Stomach smooth muscle (tissue), 2 donors: ENCODE measurements around the gene NDUFA9.

ENCODE experiments used
- H3K27ac ChIP-seq: one replicate; pipeline ENCODE4 v1.7.0; 2013; ENCODE audit warnings: mild to moderate bottlenecking, low read length, inconsistent platforms
- H3K27me3 ChIP-seq, 2 donors: one replicate each; pipeline ENCODE4 v1.7.0; 2013; ENCODE audit warnings: low read length in 2 of 2; ENCODE audit not compliant: insufficient read depth in 2 of 2, control insufficient read depth in 1 of 2
- H3K36me3 ChIP-seq, 2 donors: one replicate each; pipeline ENCODE4 v1.7.0; 2013; ENCODE audit warnings: low read length in 2 of 2; ENCODE audit not compliant: control insufficient read depth in 2 of 2, insufficient read depth in 2 of 2
- H3K4me1 ChIP-seq: one replicate; pipeline ENCODE4 v1.7.0; 2013; ENCODE audit warnings: low read length; ENCODE audit not compliant: control insufficient read depth, insufficient read depth
- H3K4me3 ChIP-seq, 2 donors: one replicate each; pipeline ENCODE4 v1.7.0; 2013; ENCODE audit warnings: low read length in 2 of 2
- H3K9ac ChIP-seq, 2 donors: one replicate each; pipeline ENCODE4 v1.7.0; 2013; ENCODE audit warnings: low read length in 2 of 2, mild to moderate bottlenecking in 1 of 2
- H3K9me3 ChIP-seq, 2 donors: one replicate each; pipeline ENCODE4 v1.7.0; 2013; ENCODE audit warnings: low read length in 2 of 2; ENCODE audit not compliant: control insufficient read depth in 2 of 2
- donor health status: healthy.
- donor health status: Pancreatic carcinoma.

NDUFA9 gene

GRCh38 chr12:4648501-4649357, at the start of gene NDUFA9, which contains the start of gene AKAP3:
TSS of gene NDUFA9 (plus strand) at chr12:4649114. CDS start at chr12:4649127, 13 bp downstream.
TSS of gene AKAP3 (minus strand) at chr12:4649051. CDS start at chr12:4638196, 10,855 bp downstream.
- Histone ChIP-seq H3K4me1 (peaks cover 13% of the 10 kb centered on the region), H3K27ac (peak within 1 kb of the TSS; percentile 87), H3K4me3 (peak within 1 kb of the TSS; percentile 96 to 99), H3K36me3 (peaks cover 0 to 3% of the 10 kb centered on the region in 2 donors), H3K27me3 (no peaks in the 10 kb centered on the region), H3K9me3 (no peaks in the 10 kb centered on the region), H3K9ac (peak within 1 kb of the TSS; percentile 96)

- Histone ChIP-seq H3K9me3 (no peaks in the 10 kb centered on the region), H3K27me3 (no peaks in the 10 kb centered on the region), H3K36me3 (peaks cover 0 to 2% of the 10 kb centered on the region in 2 donors), H3K27ac (no peak overlapping the region), H3K4me1 (peaks cover 2% of the 10 kb centered on the region), H3K9ac (no peak overlapping the region), H3K4me3 (no peak overlapping the region)
Measured at GRCh38 chr12:4603421-4603820, 45.5 kb upstream of the NDUFA9 start.

GRCh38 chr12:4603946-4604345, 45.0 kb upstream of the NDUFA9 start:
- Histone ChIP-seq H3K27ac (no peak overlapping the region), H3K36me3 (peaks cover 0 to 2% of the 10 kb centered on the region in 2 donors), H3K27me3 (no peaks in the 10 kb centered on the region), H3K9me3 (no peaks in the 10 kb centered on the region), H3K4me3 (no peak overlapping the region), H3K9ac (no peak overlapping the region), H3K4me1 (peaks cover 2% of the 10 kb centered on the region)

GRCh38 chr12:4604684-4605193, 44.2 kb upstream of the NDUFA9 start:
- H3K9ac ChIP-seq, result peak overlapping the region; percentile 90 to 93
- H3K9me3 ChIP-seq, result no peaks in the 10 kb centered on the region
- no peaks in the 10 kb centered on the region for H3K27me3 ChIP-seq
- H3K27ac ChIP-seq, result peak overlapping the region; percentile 66
- H3K36me3 ChIP-seq, result peaks cover 0 to 2% of the 10 kb centered on the region in 2 donors
- H3K4me1 ChIP-seq, result peaks cover 2% of the 10 kb centered on the region
- H3K4me3 ChIP-seq, result peak overlapping the region; percentile 92 to 99

- no peak overlapping the region for H3K27ac ChIP-seq
- no peaks in the 10 kb centered on the region for H3K9me3 ChIP-seq
- H3K27me3 ChIP-seq, result no peaks in the 10 kb centered on the region
- no peak overlapping the region for H3K9ac ChIP-seq
- H3K4me3 ChIP-seq, result no peak overlapping the region
- peaks cover 2% of the 10 kb centered on the region for H3K4me1 ChIP-seq
- H3K36me3 ChIP-seq, result peaks cover 14 to 15% of the 10 kb centered on the region in 2 donors
Measured at GRCh38 chr12:4607056-4607455, 41.9 kb upstream of the NDUFA9 start.

- peaks cover 2% of the 10 kb centered on the region for H3K4me1 ChIP-seq
- peaks cover 23 to 24% of the 10 kb centered on the region in 2 donors for H3K36me3 ChIP-seq
- H3K27me3 ChIP-seq, result no peaks in the 10 kb centered on the region
- no peak overlapping the region for H3K9ac ChIP-seq
- H3K9me3 ChIP-seq, result no peaks in the 10 kb centered on the region
- H3K4me3 ChIP-seq, result no peak overlapping the region
- no peak overlapping the region for H3K27ac ChIP-seq
Measured at GRCh38 chr12:4609071-4609470, 39.8 kb upstream of the NDUFA9 start.

GRCh38 chr12:4610481-4610880, 38.4 kb upstream of the NDUFA9 start:
- Histone ChIP-seq H3K4me3 (no peak overlapping the region), H3K9ac (no peak overlapping the region), H3K27ac (no peak overlapping the region), H3K9me3 (no peaks in the 10 kb centered on the region), H3K27me3 (no peaks in the 10 kb centered on the region), H3K4me1 (peaks cover 2% of the 10 kb centered on the region), H3K36me3 (peaks cover 23 to 26% of the 10 kb centered on the region in 2 donors)

- Histone ChIP-seq H3K4me3 (no peak overlapping the region), H3K27me3 (no peaks in the 10 kb centered on the region), H3K9ac (no peak overlapping the region), H3K27ac (no peak overlapping the region), H3K9me3 (no peaks in the 10 kb centered on the region), H3K36me3 (peaks cover 13 to 24% of the 10 kb centered on the region in 2 donors), H3K4me1 (no peaks in the 10 kb centered on the region)
Measured at GRCh38 chr12:4615667-4616066, 33.2 kb upstream of the NDUFA9 start.

GRCh38 chr12:4621511-4621910, 27.4 kb upstream of the NDUFA9 start:
- Histone ChIP-seq H3K36me3 (no peaks in the 10 kb centered on the region), H3K9ac (no peak overlapping the region), H3K27ac (no peak overlapping the region), H3K27me3 (no peaks in the 10 kb centered on the region), H3K9me3 (no peaks in the 10 kb centered on the region), H3K4me3 (no peak overlapping the region), H3K4me1 (no peaks in the 10 kb centered on the region)

- Histone ChIP-seq H3K27ac (no peak overlapping the region), H3K36me3 (no peaks in the 10 kb centered on the region), H3K27me3 (no peaks in the 10 kb centered on the region), H3K9me3 (no peaks in the 10 kb centered on the region), H3K4me3 (no peak overlapping the region), H3K9ac (no peak overlapping the region), H3K4me1 (no peaks in the 10 kb centered on the region)
Measured at GRCh38 chr12:4626543-4626942, 22.4 kb upstream of the NDUFA9 start.

- Histone ChIP-seq H3K27me3 (no peaks in the 10 kb centered on the region), H3K4me3 (no peak overlapping the region), H3K9ac (no peak overlapping the region), H3K36me3 (no peaks in the 10 kb centered on the region), H3K9me3 (no peaks in the 10 kb centered on the region), H3K27ac (no peak overlapping the region), H3K4me1 (no peaks in the 10 kb centered on the region)
Measured at GRCh38 chr12:4628406-4628805, 20.5 kb upstream of the NDUFA9 start.
